Upper lobe of left lung (tissue), 4 donors: ENCODE data around the gene NHLRC2.

Experiments used
- CTCF ChIP-seq, 6 experiments: fragments of 450-650 bp in 4 of 6; fragments of 200-600 bp in 2 of 6; sonication (generic) in 2 of 6; IDR thresholded peaks; one replicate each; pipeline ENCODE4 v1.5.1; 2016 to 2019; ENCODE audit warnings: antibody characterized with exemption in 6 of 6
- EP300 ChIP-seq, 4 donors: sonication (generic); formaldehyde crosslinking; IDR thresholded peaks; one replicate each; pipeline ENCODE4 v1.5.1; 2017; ENCODE audit warnings: antibody characterized with exemption in 4 of 4, control low read depth in 2 of 4
- POLR2A ChIP-seq, 4 donors: fragments of 450-650 bp; IDR thresholded peaks; one replicate each; pipeline ENCODE4 v1.5.1; 2016 to 2017; ENCODE audit warnings: antibody characterized with exemption in 4 of 4, mild to moderate bottlenecking in 2 of 4
- POLR2AphosphoS5 ChIP-seq, 2 donors: sonication (generic); formaldehyde crosslinking; IDR thresholded peaks; one replicate each; pipeline ENCODE4 v1.5.1; 2017; ENCODE audit warnings: antibody characterized with exemption in 2 of 2

DNA sequence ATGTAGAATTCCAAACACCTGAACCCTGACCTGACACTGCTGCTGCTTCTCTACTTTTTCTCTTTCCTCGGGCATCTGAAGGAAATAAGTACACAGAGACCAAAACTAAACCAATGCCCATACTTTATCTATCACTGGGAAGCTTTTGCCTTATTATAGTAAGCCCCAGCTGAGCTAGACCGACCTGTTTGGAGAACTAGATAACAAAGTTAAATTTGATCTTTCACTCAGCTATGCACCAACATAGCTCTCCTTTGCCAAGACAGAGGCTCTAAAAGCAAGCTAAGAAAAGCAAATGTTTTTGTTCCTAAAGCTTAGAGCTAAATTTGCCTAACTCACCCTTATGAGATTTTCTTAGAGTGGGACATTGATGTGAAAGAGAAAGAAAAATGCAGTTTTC lies 39.1 kb downstream of the NHLRC2 start:
- TF ChIP-seq CTCF (IDR thresholded peaks at IDR 0.05) (no peak), POLR2AphosphoS5 (IDR thresholded peaks at IDR 0.05) (no peak), POLR2A (IDR thresholded peaks at IDR 0.05) (no peak), EP300 (IDR thresholded peaks at IDR 0.05) (no peak)
